Mucosa of descending colon (tissue), 3 donors: ENCODE data around the gene WNT2. TPM values are rescaled to one million over a fixed set of nuclear protein-coding genes. Genes with fewer than 3 reads are reported as not detected.

Experiments used
- ATAC-seq: fragments of 200-7000 bp; cut with Tn5 transposase; one replicate; pipeline ENCODE4 v1.9.1; 2020; ENCODE audit warnings: mild to moderate bottlenecking, moderate library complexity
- DNase-seq, 3 donors: peaks; one replicate each; pipeline ENCODE4 v3.0.0-alpha.2; 2020
- H3K36me3 ChIP-seq: fragments of 200-600 bp; one replicate; pipeline ENCODE4 v1.8.0; 2021; ENCODE audit warnings: low read depth, mild to moderate bottlenecking
- H3K4me1 ChIP-seq: fragments of 200-600 bp; one replicate; pipeline ENCODE4 v1.8.0; 2021; ENCODE audit warnings: low read depth, mild to moderate bottlenecking
- H3K4me3 ChIP-seq: fragments of 200-600 bp; one replicate; pipeline ENCODE4 v1.8.0; 2021; ENCODE audit warnings: mild to moderate bottlenecking
- H3K9me3 ChIP-seq: fragments of 200-600 bp; one replicate; pipeline ENCODE4 v1.8.0; 2021; ENCODE audit warnings: mild to moderate bottlenecking
- CTCF ChIP-seq: fragments of 200-600 bp; IDR thresholded peaks from one replicate; pipeline ENCODE4 v1.8.0; 2022; ENCODE audit warnings: antibody characterized with exemption, mild to moderate bottlenecking
- intact Hi-C, 2 donors: fragments of 100-400 bp; cut with DNase I in 1 of 2; cut with micrococcal nuclease in 1 of 2; formaldehyde crosslinking; loops; one replicate each; pipeline versions ENCODE4 v1.11.0 to v1.11.1; 2022; cut with DNase I, micrococcal nuclease
- total RNA-seq, 3 donors: library from RNA; stranded (reverse); fragmentation: NEBNext Ultra II Directional in 2 of 3; extraction: Animal tissue kit (Norgen Biotek cat#: 25700) in 2 of 3; gene quantifications; one replicate each; pipeline versions ENCODE4 v1.2.1 to v1.2.4, GENCODE V29; 2021 to 2023
- donor health status: DM: no; HTN: no; CAD: no; lungs with moderate emphysema.
- donor health status: DM: no; HTN: no; CAD: no.
- donor health status: DM: no; HTN: yes; CAD: no.

Gene WNT2
- total RNA-seq, 3 donors from 2014 or later: 0.20 TPM; not detected in 2

GRCh38 chr7:117264716-117265115, 58.1 kb downstream of the WNT2 start:
- Histone ChIP-seq H3K4me1 (no peaks in the 10 kb centered on the region), H3K4me3 (no peak overlapping the region), H3K9me3 (no peaks in the 10 kb centered on the region), H3K36me3 (no peaks in the 10 kb centered on the region)
- TF ChIP-seq CTCF: no peak
- intact Hi-C loops: no loop called here
- no peak for ATAC-seq
- DNase-seq: no peak

- DNase-seq: no peak
- Histone ChIP-seq H3K4me3 (no peak overlapping the region), H3K36me3 (no peaks in the 10 kb centered on the region), H3K9me3 (no peaks in the 10 kb centered on the region), H3K4me1 (no peaks in the 10 kb centered on the region)
- ATAC-seq: no peak
- no peak for TF ChIP-seq CTCF
- intact Hi-C loops: no loop called here
These were observed 60.3 kb downstream of the WNT2 start for GRCh38 chr7:117262546-117262945.

- Histone ChIP-seq H3K4me1 (no peaks in the 10 kb centered on the region), H3K4me3 (no peak overlapping the region), H3K9me3 (no peaks in the 10 kb centered on the region), H3K36me3 (no peaks in the 10 kb centered on the region)
- ATAC-seq: no peak
- intact Hi-C loops: no loop called here
- TF ChIP-seq CTCF: no peak
- DNase-seq: no peak
These were observed 63.2 kb downstream of the WNT2 start for GRCh38 chr7:117259615-117260014.

GRCh38 chr7:117251687-117252086, 71.2 kb downstream of the WNT2 start:
- Histone ChIP-seq H3K36me3 (no peaks in the 10 kb centered on the region), H3K4me3 (no peak overlapping the region), H3K9me3 (no peaks in the 10 kb centered on the region), H3K4me1 (no peaks in the 10 kb centered on the region)
- intact Hi-C loops: no loop called here
- ATAC-seq: no peak
- no peak for TF ChIP-seq CTCF
- no peak for DNase-seq

GRCh38 chr7:117250801-117251200, 72.1 kb downstream of the WNT2 start:
- intact Hi-C loops: no loop called here

More at GRCh38 chr7:117250801-117251200, 72.1 kb downstream of the WNT2 start:
- DNase-seq (no peak), ATAC-seq (no peak)
- no peaks in the 10 kb centered on the region for H3K4me1 ChIP-seq
- no peak for TF ChIP-seq CTCF
- H3K36me3 ChIP-seq: no peaks in the 10 kb centered on the region
- H3K4me3 ChIP-seq: no peak overlapping the region
- H3K9me3 ChIP-seq: no peaks in the 10 kb centered on the region
